HFF-Myc (cell line): ENCODE measurements around the gene RPL37.

ENCODE experiments used
- DNase-seq: peaks from one replicate; pipeline ENCODE4 v3.0.0-alpha.2; 2011; ENCODE audit warnings: low read depth; ENCODE audit errors: extremely low read depth
- H3K4me3 ChIP-seq: replicated peaks from 2 replicates; pipeline ENCODE4 v1.5.1; 2011; ENCODE audit warnings: low read depth, mild to moderate bottlenecking, control low read depth, low read length
- TF ChIP-seq, protein P1 (sequence below): IDR thresholded peaks from 2 replicates; pipeline ENCODE4 v1.5.1; 2012; ENCODE audit warnings: mild to moderate bottlenecking, low read depth, low read length, control low read depth; ENCODE audit errors: missing control alignments

Gene RPL37

DNA sequence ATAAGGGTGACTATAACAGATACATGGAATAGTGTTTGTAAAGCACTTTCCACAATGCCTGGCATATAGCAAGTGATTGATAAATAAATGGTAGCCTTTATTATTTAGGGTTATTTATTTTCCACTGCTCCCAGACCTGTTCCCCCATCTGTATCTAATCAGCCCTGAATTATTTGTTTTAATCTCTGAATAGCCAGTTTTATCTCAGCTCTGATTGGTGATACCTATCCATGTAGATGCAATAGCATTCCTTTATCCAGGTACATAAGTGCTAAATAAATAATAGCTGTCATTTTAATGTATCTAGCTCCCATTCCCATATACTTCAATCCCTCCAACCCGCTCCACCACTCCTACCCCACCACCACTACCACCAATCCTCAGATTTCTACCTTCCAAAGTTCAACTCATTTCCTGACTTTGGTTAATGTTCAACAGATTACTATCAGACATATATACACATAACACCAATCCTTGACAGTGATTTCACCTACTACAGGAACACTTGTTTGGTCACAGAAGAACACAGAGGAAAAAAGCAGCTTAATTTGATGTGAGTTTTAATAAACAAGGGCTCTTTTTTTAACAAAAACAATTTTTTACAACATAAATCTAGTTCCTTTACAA is 50.9 kb downstream of the RPL37 start:
- TF ChIP-seq, protein P1, sequence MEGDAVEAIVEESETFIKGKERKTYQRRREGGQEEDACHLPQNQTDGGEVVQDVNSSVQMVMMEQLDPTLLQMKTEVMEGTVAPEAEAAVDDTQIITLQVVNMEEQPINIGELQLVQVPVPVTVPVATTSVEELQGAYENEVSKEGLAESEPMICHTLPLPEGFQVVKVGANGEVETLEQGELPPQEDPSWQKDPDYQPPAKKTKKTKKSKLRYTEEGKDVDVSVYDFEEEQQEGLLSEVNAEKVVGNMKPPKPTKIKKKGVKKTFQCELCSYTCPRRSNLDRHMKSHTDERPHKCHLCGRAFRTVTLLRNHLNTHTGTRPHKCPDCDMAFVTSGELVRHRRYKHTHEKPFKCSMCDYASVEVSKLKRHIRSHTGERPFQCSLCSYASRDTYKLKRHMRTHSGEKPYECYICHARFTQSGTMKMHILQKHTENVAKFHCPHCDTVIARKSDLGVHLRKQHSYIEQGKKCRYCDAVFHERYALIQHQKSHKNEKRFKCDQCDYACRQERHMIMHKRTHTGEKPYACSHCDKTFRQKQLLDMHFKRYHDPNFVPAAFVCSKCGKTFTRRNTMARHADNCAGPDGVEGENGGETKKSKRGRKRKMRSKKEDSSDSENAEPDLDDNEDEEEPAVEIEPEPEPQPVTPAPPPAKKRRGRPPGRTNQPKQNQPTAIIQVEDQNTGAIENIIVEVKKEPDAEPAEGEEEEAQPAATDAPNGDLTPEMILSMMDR, result no peak
- DNase-seq, result no peak

DNA sequence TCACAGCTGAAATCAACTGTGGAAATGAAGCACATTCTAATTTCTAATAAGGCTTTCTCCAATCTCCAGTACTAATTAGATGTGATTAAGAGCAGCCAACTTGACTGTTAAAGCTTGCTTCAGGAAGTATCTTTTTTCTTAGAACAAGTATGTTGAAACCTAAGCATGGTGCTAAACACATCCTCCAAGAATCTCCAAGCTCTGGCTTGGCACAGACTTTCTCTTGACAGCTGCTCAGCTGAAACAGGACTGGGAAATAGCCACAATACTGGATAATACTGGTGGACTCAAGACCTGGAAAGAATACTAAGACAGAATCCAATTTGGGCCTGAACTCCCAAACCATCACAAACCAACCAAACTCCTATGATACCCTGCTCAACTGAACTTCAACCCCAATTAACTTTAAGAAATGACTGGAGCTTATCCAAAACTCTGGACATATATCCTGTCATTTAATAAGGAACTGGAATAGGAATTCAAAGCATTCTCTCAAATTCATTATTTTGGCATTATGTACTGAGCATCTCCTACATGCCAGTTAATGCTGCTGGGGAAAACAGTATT is 53.1 kb downstream of the RPL37 start:
- no peak overlapping the region for H3K4me3 ChIP-seq
- TF ChIP-seq, protein P1, result no peak
- DNase-seq, result no peak

More for the DNA sequence above, 50.9 kb downstream of the RPL37 start:
- no peak overlapping the region for H3K4me3 ChIP-seq

DNA sequence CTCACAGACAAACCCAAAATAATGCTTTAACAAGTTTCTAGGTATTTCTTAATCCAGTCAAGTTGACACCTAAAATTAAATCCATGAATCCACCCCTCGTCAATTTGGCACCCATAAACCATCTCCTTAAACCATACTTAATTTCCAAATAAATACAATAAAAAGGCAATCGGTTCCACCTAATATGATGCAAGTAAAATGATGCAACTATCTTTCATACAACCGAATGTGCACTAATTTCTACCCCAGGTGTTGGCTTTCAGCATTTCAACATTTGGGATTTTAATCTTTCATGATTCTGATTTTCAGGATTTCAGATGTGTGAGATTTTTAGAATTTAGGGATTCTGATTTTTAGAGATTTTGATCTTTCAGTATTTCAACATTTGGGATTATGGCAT is 54.2 kb downstream of the RPL37 start:
- TF ChIP-seq, protein P1, result no peak
- no peak for DNase-seq
- no peak overlapping the region for H3K4me3 ChIP-seq

DNA sequence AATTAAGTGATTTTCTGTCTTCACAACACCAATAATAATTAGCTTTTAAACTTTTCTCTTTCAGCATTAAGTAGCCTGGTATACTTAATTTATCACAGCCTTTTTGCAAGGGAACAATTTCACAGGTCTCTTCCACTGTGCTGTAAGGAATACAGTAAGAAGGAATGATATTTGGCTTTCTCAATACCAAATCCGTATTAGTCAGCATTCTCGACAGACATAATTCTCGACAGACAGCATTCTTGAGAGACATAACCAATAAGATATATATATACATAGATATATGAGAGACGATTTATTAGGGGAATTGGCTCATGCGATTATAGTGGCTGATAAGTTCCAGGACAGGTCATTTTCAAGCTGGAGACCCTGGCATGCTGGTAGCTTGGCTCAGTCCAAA is 54.8 kb downstream of the RPL37 start:
- TF ChIP-seq, protein P1, result no peak
- no peak for DNase-seq
- H3K4me3 ChIP-seq, result no peak overlapping the region

DNA sequence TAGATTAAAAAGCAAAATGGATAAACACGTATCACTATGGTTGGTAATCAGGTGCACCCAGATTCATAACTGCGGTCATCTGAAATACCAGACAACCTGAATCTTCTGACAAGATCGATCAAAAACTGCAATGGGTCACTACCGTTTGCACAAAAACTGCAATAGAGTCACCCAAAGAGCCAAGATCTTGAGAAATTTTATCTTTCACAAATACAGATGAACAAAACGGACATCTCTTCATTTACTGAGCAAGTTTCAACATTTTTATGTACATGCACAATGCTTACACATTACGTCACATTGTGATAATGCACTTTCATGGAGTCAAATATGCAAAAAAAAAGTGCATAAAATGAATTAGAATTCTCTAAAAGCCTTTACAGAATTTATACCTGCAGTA is 55.5 kb downstream of the RPL37 start:
- H3K4me3 ChIP-seq, result no peak overlapping the region
- no peak for DNase-seq
- TF ChIP-seq, protein P1, result no peak

DNA sequence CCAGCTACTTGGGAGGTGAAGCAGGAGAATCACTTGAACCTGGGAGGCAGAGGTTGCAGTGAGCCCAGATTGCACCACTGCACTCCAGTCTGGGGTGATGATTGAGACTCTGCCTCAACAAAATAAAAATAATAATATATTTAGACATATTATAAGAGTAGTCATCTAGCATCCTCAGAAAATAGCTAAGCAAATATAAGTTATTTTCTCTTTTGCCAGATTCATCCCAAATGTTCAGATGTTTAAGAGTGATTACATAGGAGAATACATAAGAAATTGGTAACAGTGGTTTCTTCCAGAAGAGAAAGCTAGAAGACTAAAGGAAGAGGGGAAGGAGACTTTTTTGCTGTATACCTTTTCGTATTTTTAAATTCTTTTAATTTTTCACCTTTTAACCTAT is 56.9 kb downstream of the RPL37 start:
- H3K4me3 ChIP-seq, result no peak overlapping the region
- TF ChIP-seq, protein P1, result no peak
- no peak for DNase-seq

DNA sequence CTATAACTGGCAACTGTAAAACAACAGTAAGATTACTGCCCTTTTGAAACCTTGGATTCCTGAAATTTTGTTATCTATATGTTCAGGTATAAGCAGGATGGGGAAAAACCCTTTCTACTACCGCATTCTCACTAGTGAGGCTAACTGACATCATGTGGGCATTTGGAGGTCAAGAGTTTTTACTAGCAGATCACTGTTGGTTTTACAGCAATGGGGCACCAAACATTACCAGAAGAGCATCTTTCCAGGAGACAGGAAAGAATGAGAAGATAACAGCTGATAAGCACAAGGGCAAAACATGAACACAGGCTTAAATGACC is 58.4 kb downstream of the RPL37 start:
- TF ChIP-seq, protein P1, result no peak
- DNase-seq, result no peak
- H3K4me3 ChIP-seq, result no peak overlapping the region
